Activated CD8-positive, alpha-beta memory T cell treated with anti-CD3 and anti-CD28 coated beads for 4 hours (primary cell): ENCODE results near the gene PBLD.

Experiments used
- DNase-seq, 2 donors: peaks; one replicate each; pipeline ENCODE4 v3.0.0-alpha.2; 2020; ENCODE audit warnings: low read depth in 2 of 2

The PBLD gene

DNA sequence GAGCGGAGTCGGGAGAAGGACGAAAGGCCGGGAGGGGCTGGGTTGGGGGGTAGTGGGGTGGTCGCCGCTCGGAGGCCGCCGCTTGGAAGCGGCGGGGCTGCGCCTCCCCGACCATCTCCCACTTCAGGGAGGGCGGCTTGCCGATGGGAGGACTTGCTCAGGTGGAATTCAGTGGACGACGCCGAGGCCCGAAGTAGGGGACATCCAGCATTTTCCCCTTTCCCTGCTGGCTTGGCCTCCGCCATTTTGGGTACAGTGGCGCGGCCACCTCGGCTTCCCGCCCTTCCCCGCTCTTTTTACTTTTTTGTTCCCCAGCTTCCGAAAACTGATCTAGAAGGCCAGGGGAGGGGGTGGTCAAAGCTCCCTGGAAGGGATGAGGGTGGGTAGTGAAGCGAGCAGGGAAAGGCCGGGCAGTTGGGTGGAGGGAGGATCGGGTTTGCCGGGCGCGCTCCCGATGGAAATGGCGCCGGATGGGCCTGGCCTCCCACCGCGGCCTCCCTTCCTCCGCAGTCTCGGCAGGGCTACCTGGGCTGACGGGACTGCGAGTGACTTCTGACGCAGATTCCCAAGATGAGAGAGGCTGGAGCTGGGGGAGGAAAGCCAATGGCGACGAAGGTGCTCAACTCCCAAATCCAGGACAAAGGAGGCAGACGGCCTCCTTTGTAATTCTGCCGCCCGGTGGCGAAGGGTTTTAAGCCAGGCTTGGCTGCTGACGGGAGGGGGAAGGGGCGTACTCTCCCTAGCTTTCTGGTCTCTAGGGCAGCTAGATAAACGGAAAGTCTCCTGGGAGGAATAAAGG is at the start of gene PBLD:
PBLD (minus strand) TSS at position 670 of the 799 bp plus-strand sequence. CDS start 26,084 bp downstream, outside the sequence.
- DNase-seq = peak in 1 of 2 donors; percentile 5

DNA sequence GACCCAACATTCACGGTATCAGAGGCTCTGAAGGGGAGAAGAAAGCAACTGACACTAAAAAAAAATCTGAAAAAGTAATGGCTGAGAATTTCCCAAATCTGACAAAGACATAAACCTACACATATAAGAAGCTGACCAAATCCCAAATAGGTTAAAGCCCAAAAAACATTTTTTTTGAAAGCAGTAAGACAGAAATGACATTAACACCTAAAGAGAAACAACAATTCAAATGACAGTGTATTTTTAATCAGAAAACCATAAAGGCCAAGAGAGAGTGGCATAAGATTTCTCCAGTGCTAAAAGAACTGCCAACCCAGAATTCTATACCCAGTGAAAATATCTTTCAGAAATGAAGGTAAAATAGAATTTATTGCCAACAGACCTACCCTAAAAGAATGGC is 38.9 kb upstream of the PBLD start:
- no peak for DNase-seq

DNA sequence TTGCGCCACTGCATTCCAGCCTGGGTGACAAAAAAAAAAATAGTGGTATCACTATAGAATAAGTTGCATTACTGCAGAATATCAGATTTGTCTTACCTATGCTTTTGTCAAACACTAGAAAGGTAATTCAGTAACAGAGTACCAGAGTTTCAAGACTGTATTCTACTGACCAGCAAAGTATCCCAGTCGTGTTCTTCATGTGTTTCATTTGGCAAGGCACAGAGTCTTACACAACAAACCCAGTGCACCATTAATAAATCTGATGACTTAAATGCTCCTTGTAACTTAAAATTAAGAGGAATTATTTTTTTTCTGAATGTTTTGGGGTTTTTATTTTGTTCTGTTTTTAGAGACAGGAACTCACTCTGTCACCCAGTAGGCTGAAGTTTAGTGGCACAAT is 34.4 kb upstream of the PBLD start:
- DNase-seq = no peak

DNA sequence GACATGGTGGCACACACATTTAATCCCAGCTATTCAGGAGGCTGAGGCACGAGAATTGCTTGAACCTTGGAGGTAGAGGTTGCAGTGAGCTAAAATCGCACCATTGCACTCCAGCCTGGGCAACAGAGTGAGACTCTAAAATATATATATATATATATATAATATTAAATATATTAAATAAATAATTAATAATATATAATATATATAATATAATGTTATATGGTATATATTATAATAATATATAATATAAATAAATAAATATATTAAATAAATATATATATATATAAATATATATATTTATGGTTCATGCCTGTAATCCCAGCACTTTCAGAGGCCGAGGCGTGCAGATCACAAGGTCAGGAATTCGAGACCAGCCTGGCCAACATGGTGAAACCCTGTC is 33.9 kb upstream of the PBLD start:
- no peak for DNase-seq

DNA sequence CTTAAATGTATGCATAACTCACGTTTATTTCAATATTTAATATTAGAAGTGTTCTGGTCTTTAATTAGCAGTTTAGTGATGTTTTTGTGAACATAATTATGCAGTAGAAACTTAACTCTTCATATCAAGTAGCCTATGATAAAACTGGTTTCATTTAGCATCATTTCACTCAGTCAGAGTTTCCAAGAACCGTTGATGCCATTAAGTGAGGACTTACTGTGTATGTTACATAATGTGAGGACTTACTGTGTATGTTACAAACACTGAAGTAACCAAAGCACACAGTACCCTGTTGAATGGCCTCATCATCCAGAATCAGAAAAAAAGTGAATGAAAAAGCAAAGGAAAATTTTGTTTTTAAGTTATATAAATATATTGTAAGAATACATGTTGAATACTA is 32.9 kb upstream of the PBLD start:
- DNase-seq = no peak

DNA sequence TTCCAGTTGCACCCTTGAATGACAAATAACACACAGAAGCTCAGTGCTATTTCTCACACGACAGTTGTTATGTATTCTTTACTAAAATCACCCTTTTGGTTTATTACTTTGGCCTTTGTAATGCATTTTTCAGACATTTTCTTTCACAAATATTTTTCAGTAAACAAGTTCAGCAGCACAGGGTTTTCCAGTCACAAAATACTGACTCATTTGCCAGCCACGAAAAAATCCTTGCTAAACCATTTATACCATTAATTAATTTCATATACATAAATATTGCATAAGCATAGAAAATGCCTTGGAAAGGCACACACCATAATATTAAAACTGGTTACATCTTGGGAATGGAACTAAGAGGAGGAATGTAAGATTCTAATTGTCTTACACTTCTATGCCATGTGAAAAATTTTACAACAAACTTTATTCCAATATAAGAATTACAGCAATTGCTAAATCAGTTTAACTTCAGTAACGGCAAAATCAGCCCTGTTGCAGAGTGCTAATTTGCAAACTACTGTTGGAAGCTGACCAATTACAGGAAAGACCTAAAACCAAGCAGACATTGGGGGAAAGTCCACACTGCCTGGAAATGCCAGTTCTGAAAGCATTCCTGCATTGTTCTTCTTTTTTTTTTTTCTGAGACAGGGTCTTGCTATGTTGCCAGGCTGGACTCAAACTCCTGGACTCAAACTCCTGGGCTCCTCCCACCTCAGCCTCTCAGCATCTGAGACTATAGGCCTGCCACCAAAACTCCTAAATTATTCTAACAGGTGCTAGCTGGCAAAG is 31.6 kb upstream of the PBLD start:
- DNase-seq = no peak

DNA sequence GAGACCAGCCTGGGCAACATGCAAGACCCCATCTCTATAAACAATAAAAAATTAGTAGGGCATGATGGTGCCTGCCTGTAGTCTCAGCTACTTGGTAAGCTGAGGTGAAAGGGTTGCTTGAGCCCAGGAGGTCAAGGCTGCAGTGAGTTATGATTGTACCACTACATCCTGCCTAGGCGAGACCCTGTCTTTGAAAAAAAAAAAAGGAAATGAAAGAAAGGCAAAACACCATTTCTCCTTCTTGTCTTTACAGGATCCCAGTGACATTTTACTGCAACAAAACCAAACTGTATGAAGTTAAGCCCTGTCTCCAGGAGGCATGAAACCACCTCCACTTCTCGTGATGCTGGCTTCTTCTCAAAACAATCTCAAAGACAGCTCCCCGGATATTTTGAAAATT is 29.9 kb upstream of the PBLD start:
- DNase-seq = no peak

DNA sequence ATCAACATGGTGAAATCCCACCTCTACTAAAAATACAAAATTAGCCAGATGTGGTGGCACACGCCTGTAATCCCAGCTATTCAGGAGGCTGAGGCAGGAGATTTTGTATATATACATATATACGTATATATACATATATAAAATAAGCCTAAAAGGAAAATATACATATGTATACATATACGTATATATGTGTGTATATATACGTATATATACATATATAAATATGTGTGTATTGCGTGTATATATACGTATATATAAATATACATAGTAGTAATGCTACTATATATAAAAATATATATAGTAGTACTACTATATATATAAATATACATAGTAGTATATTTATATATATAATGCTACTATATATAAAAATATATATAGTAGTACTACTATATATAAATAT is 26.5 kb upstream of the PBLD start:
- DNase-seq = no peak

DNA sequence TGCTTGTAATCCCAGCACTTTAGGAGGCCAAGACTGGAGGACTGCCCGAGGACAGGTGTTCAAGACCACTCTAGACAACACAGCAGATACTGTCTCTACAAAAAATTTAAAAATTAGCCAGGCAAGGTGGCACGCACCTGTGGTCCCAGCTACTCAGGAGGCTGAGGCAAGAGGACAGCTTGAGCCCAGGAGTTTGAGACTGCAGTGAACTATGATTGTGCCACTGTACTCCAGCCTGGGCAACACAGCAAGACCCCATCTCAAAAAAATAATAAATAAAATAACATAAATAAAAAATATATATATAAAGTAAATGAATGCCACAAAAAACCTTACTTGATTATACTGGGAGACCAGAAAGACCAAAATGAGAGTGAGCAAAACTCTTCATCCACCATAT is 20.8 kb upstream of the PBLD start:
- DNase-seq = no peak

DNA sequence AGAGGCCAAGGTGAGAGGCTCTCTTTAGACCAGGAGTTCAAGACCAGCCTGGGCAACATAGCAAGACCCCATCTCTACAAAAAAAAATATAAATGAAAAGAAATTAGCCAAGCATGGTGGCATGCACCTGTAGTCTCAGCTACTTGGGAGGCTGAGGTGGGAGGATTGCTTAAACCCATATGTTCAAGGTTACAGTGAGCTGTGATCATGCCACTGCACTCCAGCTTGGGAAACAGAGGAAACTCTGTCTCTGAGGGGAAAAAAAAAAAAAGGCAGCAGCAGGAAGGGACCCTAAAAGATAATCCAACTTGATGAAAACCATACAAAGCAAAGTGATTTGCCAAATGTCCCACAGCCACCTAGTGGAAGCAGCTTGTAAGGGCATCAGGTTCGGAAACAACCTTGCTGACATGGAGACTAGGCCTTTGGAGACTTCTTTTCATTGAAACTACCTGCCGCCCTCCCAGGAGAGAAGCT is 15.6 kb upstream of the PBLD start:
- peak in 1 of 2 donors; percentile 16 for DNase-seq

DNA sequence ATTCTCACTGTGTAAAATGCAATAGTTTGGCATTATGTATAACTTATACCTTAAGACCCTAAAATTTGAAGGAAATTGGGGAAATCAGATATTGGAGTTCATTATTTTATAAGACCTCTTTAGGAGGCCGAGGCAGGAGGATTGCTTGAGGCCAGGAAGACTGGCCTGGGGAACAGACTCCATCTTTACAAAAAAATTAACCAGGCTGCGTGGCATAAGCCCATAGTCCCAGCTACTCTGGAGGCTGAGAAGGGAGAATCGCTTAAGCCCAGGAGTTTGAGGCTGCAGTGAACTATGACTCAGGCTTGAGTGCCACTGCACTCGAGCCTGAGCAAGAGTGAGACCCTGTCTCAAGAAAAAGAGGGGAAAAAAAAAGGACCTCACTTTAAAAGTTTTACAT is 14.0 kb upstream of the PBLD start:
- DNase-seq = no peak

DNA sequence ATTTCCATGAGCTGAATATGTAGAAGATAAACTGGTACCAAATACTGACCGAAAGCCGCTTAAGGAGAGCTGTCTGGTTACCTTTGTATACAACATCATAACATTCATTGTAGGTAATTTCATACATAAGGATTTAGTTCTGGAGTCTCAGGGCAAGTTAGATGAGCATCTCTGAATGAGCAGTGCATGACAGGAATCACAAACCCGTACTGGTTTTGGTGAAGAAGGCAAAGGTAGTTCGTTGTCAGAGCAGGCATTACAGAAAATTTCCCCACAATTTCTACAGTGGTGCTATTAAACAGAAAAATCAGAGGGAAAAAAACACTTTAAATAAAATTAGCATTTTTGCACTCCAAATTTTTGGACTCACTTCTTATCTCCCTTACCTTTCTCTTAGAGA is 12.9 kb upstream of the PBLD start:
- DNase-seq = no peak

DNA sequence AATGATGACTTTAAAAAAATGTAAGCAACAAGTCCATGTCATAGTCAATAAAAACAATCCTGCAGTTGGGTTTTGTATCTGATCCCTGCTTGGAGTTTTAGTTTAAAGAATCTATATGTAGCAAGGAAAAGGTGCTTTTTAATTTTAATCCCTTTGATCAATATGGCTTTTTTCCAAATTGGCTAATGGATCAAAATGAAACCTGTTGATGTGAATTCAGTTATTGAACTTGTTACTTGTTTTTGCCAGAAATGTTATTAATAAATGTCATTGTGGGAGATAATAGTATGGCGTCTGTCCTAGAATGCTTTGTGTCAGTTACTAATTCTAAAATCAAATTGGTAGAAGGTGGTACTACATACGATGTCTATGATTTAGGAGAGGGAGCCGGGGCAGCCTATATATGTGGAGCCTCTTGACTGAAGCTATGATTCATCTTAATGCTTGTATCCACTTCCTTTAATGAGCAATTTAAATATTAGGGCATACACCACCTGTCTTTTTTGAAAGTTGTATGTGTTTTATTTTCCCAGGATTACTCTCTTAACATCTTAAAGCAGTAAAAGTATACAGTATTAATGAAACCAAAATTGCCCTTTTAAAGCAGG is 10.3 kb upstream of the PBLD start:
- no peak for DNase-seq

DNA sequence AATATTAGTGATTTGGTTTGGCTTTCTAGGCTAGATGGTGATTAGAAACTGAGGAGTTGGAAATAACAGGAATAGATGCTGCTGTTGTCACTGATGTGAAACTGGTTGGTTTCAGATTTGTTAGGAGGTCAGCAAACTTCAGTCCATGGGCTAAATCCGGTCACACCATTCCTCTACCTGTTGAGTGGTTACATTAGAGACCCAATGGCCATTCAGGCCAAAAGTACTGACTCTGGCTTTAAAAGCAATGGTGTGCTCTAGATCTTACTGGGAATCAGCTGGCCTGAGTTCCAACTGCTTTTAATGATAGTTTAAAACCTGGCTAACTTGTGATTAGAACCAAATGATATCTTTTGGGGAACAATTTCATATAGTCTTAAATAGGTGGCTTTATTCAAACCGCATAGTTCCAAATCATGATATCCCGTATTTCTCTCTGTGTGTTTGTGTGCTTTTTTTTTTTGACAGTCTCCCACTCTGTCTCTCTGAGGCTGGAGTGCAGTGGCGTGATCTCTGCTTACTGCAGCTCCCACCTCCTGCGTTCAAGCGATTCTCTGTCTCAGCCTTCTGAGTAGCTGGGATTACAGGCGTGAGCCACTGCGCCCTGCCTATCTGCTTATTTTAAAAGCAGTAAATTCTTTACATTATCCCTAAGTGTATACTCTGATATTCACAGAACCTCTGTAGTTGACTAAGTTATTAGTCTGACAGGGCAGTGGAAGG is 7.8 kb upstream of the PBLD start:
- no peak for DNase-seq

DNA sequence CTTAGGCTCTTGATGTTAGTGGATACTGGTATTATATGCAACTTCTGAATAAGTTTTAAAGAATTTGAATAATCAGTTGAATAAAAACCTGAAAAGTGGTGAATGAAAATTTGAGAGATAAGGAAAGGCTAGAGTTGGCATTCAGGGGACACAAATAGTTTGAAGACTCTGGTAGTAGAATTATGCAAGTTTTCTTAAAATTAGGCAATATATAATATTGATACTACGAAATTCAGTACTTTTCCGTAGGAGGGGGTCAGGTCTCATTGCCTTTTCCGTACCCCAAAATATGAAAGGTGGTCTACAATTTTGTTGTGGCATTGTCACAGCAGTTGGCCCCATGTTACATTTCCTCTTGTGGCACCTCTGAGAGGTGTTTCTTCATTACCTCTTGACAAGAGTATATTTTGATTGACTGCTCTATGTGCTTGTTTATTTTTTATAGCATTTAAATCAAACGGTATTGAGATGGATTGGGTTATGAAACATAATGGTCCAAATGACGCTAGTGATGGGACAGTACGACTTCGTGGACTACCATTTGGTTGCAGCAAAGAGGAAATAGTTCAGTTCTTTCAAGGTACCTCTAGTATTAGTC is 4.1 kb upstream of the PBLD start:
- no peak for DNase-seq

DNA sequence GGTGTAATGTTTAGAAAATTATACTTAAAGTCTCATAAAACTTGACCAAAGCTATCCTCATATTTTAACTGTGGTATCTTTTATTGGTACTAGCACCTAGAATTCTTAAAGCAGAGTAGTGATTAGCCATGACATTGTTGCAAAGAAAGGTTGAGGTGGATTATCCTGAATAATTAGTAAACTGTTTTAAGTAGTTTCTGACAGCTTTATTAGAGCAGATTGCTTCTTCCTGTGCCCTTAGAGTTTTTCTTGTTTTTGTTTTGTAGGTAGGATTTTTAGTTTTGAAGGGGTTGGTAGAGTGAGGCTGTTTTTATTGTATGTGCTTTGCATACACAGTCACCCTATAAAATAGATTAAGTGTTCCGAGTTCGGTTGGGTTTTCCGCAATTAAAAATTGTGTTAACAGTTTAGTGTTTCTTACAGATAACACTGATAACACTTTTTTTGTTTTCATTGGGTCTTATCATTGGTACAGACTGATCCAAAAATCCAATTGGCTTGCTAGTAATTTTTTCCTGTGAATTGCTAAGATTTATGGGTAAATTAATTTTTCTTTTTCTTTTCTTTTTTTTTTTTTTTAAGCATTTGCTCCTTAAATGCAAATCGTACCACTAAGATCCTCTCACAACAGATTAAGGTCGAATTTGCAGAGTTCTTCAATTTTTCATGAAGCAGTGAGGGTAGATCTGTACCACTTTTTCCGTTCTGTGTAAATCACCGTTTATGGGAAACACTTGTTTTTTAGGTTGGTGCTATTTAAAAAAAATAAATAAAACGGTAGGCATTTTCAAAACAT is 2.1 kb upstream of the PBLD start:
- DNase-seq = no peak

DNA sequence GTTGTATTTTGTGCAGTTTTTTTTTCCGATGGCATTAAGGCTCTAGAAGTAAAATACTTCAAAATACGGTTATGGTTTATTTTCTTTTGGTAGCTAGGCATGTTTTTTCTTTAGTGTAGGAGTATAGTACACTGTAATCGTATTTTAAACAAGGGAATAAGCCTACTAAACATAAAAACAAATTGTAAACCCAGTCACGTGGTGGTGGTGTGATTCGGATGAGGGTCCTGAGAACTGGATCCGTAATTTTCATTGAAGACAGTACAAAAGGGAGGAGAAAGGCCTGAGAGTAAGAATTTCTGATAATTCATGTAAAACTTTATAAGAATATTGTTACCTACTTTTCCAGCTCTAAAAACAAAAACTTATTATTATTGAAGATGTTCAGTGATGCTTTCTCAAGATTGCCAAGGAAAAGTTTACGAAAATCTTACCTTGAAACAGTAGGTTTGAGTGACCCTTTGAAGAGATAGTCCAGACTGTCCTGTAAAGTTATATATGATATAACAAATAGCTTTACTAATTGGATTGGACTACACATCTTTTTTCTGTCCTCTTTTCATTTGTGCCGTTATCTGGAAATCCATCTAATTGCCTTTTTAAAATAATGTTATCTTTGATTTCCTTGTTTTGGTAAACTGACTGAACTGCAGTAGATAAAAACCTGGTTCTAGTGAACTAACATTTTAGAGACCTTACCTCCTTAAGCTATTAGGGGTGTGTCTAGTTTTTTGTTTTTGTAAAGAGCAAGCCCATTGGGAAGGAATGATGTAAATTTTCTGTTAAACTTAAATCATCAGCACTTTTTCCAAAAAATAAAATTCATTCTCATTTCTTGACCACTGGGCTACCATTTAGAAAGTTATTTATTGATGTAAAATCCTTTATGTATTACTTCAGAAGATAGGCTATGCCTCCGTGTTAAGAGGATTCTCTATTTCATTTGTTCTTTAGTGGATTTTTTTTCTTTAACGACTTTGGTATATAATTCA is 1.0 kb upstream of the PBLD start:
- DNase-seq = no peak

DNA sequence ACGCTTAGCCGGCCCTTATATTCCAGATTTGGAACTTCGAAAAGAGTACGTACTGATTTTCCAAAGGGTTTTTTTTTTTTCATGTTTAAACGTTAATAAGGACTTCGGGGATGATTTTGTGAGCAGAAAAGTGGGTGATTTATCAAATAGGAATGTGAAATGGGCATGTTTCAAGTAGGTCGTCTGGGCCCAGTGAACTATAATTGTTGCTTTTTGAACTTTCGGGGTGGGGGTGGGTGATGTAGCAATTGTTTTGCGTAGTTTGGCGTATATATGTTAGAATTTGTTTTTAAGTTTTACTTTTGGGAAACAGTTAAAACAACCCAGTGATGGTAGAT is 299 bp upstream of the PBLD start:
- no peak for DNase-seq

DNA sequence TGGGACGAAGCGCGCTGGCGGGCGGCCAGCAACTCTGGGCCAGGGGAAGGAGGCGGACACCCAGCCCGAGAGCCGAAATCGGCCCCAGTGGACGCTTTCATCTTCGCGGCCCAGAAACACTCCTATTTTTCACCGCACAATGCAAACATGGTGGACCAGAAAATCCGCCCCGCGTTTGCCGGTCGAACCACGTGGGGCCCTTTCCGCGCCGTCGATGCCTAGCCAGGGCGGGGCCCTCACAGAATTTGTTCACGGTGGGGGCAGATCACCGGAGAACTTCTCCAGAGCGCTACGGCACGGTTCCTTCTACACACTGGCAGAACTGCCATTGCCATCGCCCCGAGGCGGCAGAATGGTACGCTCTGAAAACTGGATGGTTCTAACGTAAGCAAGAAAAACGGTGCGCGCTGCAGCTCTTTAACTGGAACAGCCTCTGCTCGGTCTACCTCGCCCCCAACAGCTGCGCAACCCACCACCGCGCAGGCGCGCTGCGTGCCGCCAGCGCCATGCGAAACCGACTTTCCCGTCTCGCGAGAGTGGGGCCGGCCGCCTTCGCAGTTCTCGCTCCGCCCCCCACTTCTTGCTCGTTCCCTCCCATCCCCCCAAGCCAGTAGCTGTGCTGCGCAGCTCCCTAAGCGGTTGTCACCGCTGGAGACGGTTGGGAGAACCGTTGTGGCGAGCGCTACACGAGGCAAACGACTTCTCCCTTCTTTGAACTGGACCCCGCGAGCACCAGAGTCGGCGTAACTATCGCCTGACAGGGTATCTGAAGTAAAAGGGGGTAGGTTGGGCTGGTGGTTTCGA is 1.1 kb downstream of the PBLD start, which contains the start of gene HNRNPH3:
HNRNPH3 (plus strand) TSS at position 610 of the 804 bp plus-strand sequence. CDS start 5,158 bp downstream, outside the sequence.
- peak; percentile 95 to 98 for DNase-seq
